Middle frontal gyrus (tissue), 1 donor: ENCODE results near the gene GLCE.
"Not testable (repeated sequence)": the region's sequence is repeated elsewhere in the genome, so short reads cannot be mapped to it uniquely, and the experiment has no call there.

Source experiments
- DNase-seq: peaks from one replicate; pipeline ENCODE4 v3.0.0-alpha.2; 2015; ENCODE audit warnings: low spot score; ENCODE audit errors: extremely low spot score

GLCE gene

GRCh38 chr15:69298354-69298696, 137.9 kb downstream of the GLCE start:
- no peak for DNase-seq

GRCh38 chr15:69298697-69299441, 138.4 kb downstream of the GLCE start, which contains the start of gene PAQR5:
Gene PAQR5, plus strand, starts transcription at chr15:69298912. Its CDS starts 61,169 bp downstream, at chr15:69360081.
- no peak for DNase-seq

DNA sequence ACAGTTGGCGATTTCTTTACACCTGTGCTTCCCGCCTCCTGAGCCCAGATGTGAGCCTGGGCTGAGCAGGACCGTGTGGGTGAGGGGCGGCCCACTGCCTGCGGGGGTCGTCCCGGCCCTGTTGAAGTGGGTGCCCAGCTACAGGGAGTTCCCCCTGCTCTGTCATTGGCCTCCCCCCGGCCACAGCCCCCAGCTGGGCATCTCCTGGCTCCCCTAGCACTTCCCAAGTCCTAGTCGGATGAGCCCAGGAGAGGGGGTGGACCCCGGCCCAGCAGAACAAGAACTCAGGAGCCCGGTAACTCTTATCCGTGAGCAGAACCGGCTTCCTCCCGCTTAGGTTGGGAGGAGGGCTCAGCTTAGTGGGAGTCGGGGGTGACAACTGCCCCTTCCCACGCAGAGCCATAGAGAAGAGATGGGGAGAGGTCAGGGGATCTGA, 139.0 kb downstream of the GLCE start:
- no peak for DNase-seq

DNA sequence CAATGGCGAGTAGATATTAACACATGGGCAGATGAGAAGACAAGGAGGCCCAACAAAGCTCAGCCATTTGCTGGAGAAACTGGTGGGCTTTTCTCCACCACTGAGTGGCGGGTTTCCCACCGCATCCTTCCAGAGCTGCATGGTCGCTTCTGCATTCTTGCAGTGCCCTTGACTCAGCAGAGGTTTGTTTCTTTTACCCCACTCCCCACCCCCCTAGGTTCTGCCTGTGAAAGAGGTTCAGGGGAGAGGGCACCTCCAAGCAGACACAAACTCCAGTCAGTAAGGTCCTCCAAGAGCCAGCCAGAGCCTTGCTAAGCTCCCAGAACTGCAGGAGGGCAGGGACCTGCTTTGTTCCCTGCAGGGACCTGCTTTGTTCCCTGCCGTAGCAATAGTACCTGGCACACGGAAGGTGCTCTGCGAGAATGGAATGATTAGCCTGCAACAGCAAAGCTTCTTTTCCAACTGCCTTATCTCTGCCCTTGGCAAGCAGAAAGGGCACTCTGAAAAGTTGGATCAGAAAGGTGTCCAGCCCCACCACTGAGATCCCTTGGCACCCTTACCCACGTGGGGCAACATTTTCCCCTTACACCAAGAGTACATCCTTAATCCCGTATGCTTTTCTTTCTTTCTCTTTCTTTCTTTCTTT, 139.6 kb downstream of the GLCE start:
- no peak for DNase-seq

- not testable (repeated sequence) for DNase-seq
These were observed 140.7 kb downstream of the GLCE start for GRCh38 chr15:69301101-69301500.

- DNase-seq: not testable (repeated sequence)
These were observed 141.7 kb downstream of the GLCE start for GRCh38 chr15:69302087-69302486.

DNA sequence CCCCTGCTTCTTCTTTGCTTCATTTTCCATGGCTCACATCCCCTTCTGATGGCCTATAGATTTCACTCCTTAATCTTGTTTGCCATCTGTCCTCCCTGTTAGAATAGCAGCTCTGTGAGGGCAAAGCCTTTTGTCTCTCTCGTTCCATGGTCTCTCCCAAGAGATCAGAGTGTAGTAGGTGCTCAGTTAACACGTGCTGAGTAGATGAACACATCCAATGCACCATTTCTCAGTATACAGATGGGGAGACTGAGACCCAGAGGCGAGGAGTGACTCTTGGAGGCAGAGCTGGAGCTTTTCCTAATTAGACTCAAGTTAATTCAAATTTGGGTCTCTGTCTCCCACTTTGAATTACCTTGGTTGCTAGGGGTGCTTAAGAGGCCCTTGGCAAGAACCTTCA, 142.5 kb downstream of the GLCE start:
- DNase-seq: no peak

DNA sequence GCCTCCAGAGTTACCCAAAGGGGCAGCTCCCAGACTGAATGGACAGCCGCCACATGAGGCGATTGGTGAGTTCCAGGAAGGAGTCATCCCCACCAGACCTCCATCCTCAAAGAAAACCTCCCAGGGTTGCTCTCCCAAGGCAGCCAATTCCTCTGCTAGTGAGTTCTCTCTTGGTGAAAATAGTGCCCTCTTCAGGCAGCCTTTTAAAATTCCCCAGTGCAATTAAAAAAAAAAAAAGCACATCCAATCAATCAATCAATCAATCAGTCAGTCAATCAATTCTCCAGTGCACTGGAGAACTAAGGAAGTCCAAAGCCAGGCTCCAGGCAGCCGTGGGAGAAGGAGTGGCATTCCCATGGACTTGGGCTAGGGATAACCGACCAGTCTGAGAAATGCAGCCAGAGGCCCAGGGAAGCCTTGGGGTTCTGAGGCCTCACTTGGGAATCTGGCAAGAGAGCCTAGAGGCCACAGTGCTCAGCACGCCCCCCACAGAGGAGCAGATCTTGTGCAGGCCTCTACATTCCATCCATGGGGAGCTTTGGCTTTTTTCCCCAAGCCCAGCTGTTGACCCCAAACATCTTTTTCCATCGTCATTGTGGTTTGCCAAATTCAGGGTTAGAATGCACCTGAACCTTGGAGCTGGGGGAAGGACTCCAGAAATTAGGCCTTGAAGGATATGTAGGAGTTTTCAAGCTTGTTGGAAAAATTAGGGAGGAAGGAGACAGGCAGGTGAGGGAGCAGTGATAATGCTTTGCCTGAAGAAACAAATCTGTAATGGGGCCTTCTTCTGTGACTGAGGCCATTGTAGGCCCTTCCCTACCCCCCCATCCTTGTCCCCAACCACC, 143.1 kb downstream of the GLCE start:
- DNase-seq: no peak

GRCh38 chr15:69304182-69304545, 143.7 kb downstream of the GLCE start:
- no peak for DNase-seq

GRCh38 chr15:69305204-69305931, 144.9 kb downstream of the GLCE start:
- no peak for DNase-seq

GRCh38 chr15:69305933-69306568, 145.6 kb downstream of the GLCE start:
- DNase-seq: no peak

GRCh38 chr15:69307939-69308338, 147.5 kb downstream of the GLCE start:
- DNase-seq: no peak

- DNase-seq: no peak
These were observed 148.5 kb downstream of the GLCE start for GRCh38 chr15:69308949-69309348.

- DNase-seq: no peak
These were observed 150.9 kb downstream of the GLCE start for GRCh38 chr15:69311319-69311721.

GRCh38 chr15:69313432-69314000, 153.1 kb downstream of the GLCE start:
- no peak for DNase-seq

- DNase-seq: no peak
These were observed 153.7 kb downstream of the GLCE start for GRCh38 chr15:69314131-69314530.

- DNase-seq: no peak
These were observed 154.3 kb downstream of the GLCE start for GRCh38 chr15:69314736-69315135.

- no peak for DNase-seq
These were observed 155.1 kb downstream of the GLCE start for GRCh38 chr15:69315402-69316110.

GRCh38 chr15:69316291-69316690, 155.9 kb downstream of the GLCE start:
- no peak for DNase-seq

GRCh38 chr15:69317392-69317841, 157.0 kb downstream of the GLCE start:
- DNase-seq: no peak
